Stimulated activated CD4-positive, alpha-beta T cell treated with anti-CD3 and anti-CD28 coated beads, Interleukin-4, amount 100 ng/mL, for 24 hours (primary cell): Measurements from ENCODE around the gene UBE2L6.
"Not testable (repeated sequence)": the region's sequence is repeated elsewhere in the genome, so short reads cannot be mapped to it uniquely, and the experiment has no call there.

ENCODE experiments used
- DNase-seq: peaks from one replicate; pipeline ENCODE4 v3.0.0-alpha.2; 2020

Gene UBE2L6

DNA sequence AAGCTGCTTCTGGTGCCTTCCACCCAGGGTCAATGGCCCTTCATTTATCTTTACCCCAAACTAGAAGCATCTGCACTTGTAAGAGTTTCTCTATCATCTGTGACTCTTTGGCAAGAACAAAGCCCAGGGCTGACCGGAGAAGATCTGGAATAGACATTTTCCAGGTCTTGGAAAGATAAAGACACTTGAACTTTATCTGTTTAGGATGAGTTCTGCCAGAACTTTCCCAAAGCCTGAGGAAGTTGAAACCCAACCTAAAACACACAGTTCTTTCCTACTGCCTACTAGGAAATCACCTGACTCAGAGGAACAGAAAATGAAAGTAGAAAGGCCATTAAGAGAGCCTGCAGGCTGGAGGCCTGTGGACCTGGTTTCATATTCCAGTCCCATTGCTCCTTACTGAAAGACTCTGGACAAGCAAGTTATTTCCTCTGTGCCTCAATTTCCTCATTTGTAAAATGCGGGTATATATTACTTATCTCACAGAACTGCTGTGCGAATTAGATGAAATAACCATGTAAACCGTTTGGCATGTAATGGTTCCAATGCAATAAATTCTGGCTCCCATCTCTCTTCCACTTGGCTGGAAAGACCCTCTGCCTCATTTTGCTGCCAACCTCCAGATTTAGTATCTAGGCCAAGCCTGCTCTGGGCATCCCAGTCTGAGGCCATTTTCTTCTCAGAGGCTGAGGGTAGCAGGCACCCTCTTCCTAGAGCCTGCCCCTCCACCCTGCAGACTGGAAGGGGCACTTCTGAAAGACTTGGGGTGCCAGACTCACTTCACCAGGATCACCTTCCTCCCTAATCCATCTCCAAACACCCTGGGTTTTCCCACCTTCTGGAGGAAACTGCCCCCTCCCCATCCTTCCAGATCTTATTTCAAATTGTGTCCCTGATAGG lies 1.2 kb downstream of the UBE2L6 start:
- peak; percentile 20 for DNase-seq

DNA sequence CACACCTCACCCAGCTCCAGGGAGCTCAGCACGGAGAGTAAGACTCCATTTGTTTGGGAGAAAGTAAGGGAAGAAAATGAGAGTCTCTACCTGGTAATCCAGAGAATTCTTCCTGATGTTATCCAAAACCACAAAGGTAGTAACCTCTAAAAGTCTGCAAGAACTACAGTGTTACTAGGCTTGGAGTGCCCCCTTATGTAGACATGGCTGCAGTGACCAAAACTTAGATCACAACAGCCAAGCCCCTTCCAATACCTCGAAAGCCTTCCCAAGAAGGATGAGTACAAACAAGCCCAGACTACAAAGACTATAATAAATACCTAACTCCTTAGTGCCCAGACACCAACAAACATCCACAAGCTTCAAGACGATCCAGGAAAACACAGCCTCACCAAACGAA lies 4.9 kb downstream of the UBE2L6 start:
- no peak for DNase-seq

DNA sequence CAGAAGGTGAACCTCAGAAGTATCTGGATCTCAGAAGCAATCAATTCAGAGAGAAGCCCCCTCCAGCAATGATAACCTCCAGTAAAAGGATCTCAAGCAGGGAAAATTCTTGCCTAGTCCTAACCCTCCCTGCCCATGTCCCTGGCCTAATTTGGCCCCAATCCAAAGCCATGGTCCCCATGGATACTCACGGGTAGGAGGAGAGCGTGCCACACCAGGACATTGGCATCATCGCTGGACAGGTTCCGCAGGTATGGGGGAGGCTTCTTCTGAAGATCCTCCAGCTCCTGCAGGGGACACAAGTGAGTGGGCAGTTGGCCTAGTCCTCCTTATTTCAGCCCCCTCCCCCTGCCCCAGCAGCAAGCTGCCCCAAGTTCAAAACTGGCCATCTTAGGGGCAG lies 7.3 kb downstream of the UBE2L6 start:
- no peak for DNase-seq

DNA sequence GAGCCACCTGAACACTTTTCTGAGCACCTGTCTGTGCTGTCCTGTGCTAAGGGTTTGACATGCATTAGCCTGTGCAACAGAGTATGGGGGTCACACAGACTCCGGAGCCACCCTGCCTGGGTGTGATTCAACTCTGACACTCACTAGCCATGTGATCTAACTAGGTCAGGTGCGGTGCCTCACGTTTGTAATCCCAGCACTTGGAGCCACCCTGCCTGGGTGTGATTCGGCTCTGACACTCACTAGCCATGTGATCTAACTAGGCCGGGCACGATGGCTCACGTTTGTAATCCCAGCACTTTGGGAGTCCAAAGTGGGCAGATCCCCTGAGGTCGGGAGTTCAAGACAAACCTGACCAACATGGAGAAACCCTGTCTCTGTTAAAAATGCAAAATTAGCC lies 11.4 kb downstream of the UBE2L6 start:
- no peak for DNase-seq

DNA sequence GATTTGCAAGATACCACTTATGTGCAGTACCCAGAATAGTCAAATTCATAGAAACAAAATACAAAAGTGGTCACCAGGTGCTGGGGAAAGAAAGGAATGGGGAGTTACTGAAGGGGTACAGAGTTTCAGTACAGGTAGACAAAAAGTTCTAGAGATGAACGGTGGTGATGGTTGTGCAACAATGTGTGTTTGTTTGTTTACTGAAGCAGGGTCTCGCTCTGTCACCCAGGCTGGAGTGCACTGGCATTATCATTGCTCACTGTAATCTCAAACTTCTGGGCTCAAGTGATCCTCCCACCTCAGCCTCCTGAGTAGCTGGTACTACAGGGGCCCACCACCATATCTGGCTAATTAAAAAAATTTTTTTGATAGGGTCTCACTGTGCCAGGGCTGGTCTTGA lies 12.1 kb downstream of the UBE2L6 start:
- no peak for DNase-seq

DNA sequence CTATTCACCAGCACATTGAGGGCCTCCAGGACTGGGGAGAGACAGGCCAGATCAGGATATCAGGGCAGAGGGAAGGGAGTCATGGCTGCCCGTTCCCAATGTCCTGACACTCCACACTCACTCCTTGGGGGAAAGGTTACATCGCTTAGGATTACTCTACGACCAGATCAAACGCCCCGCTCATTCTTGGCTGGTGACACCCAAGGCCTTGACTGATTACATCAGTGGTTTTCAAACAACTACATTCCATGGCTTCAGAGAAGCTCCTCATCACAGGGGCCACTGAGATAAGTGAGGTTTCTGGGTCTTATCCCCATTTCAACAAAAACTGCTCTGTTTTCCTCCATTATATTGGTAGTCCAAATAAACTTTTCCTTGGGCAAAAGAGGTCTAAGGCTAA lies 15.0 kb downstream of the UBE2L6 start:
- no peak for DNase-seq

DNA sequence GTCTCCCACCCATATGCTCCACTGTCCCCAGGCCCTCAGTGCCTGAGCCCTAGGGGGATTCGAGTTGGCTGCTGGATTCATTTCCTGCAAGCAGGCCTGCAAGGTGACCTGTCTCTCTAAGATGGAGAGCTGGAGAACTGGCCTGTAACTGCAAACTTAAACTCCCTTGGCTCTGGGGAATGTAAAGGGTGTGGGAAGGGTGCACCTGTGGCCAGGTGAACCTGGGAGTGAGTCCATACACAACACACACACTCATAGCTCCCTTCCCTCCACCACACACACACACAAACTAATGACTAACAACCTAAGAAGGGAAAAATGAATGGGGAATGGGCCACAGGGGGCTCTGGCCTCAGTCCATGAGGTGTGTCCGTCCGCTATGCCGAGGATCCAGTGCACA lies 15.5 kb downstream of the UBE2L6 start:
- DNase-seq = no peak

DNA sequence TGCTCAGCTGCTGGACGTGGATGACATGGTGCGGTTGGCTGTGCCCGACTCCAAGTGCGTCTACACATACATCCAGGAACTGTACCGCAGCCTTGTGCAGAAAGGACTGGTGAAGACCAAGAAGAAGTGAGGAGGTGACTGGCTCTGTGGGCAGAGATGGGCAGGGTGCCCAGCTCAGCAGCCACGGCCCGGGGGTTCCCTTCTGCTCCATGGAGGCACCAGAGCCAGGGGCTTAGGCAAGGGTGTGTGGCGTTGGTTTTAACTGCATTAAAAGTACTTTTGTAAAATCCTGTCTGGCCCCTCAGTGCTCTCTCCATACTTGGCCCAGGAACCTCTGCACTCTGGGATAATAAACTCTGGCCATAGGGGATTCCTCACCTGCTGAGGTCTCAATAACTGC lies 17.5 kb downstream of the UBE2L6 start:
- DNase-seq = no peak

DNA sequence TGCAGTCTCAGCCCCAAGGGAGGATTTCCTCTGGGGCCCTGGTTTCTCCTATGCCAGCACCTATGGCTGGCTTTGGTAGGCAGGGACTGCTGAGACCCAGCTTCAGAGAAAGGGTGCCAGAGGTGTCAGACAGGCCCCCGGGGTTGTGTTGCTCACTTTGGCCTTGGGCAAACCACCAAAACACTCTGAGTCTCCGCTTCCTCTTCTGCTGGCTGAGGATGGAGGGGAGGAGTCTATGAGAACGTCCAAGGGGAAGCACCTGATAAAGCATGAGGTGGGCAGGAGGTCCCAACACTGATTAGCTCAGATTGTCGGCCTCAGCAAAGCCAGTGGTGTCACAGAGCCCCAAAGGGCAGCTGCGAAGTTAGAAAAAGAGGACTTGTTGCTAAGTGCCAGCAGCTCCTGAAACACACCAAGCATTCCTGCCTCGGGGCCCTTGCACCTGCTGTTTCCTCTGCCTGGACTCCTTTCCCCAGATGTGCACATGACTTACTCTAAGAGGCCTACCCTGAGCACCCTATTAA lies 19.6 kb downstream of the UBE2L6 start:
- no peak for DNase-seq

DNA sequence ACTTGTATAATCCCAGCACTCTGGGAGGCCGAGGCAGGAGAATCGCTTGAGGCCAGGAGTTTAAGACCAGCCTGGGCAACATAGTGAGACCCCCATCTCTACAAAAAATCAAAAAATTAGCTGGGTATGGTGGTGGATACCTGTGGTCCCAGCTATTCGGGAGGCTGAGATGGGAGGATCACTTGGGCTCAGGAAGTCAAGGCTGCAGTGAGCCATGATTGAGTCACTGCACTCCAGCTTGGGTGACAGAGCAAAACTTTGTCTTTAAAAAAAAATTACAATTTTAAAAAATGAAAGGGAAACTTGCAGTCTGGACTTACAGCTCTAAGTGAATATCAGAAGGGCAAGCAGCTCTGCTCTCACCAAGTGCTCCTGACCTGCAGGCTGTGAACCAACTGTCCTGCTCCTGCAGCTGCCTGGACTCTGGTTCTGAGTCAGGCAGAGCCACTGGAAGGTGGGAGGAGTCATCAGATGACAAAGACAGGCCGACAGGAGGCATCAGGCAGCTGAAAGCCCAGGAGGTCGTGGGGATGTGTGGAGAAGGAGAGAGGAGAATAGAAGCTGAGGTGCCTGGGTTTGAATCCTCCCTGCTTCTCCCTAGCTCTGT lies 20.5 kb downstream of the UBE2L6 start:
- no peak for DNase-seq

DNA sequence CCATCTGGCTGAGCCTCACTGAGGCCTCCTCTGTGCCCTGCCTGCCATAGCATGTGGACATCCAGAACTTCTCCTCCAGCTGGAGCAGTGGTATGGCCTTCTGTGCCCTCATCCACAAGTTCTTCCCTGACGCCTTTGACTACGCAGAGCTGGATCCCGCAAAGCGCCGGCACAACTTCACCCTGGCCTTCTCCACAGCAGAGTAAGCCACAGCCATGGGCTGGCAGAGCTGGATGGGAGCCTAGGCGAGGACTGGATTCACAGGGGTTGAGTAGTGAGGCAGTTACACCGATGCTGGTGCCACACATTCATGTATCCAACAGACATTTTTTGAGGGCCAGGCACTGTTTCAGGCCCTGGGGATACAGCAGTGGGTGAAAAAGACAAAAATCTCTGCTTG lies 21.0 kb downstream of the UBE2L6 start:
- no peak for DNase-seq

DNA sequence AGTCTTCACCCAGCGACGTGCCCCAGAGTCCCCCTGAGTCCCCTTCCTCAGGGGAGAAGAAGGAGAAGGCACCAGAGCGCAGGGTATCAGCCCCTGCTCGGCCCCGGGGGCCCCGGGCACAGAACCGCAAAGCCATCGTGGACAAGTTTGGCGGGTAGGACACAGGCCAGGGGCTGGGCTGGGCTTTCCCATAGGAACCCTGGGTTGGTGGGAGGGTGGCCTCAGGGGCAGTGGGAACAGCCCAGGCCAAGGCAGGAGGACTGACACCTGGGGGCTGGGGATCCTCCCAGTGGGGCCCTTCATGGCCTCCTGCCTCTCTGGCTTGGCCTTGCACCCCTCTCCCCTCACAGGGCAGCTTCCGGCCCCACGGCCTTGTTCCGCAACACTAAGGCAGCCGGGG lies 21.6 kb downstream of the UBE2L6 start:
- DNase-seq = no peak

DNA sequence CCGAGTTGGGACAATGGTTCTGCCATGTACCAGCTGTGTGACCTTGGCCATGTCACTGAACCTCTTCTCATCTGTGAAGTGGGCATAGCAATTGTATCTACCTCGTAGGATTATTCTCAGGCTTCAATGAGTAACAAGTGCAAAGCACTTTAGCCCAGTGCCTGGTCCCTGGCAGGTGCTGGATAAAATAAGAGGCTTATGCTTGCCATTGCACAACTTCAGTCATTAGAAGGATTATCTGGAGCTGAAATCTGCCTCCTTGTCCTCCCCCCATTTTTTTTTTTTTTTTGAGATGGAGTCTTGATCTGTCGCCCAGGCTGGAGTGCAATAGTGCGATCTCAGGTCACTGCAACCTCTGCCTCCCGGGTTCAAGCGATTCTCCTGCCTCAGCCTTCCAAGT lies 22.9 kb downstream of the UBE2L6 start:
- no peak for DNase-seq

DNA sequence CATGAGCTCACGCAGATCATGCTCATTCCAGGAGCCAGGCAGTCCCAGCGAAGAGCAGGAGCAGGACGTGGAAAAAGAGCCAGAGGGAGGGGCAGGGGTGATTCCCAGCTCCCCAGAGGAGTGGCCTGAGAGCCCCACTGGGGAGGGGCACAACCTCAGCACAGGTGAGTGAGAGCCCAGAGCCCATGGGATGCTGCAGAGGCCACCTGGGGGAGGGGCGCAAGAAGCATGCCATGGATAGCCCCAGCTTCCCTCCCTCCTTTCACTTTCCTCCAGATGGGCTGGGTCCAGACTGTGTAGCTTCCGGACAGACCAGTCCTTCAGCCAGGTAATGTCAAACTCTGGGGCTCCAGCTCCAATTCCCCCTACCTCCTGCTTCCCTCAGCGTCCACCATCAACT lies 23.9 kb downstream of the UBE2L6 start:
- no peak for DNase-seq

DNA sequence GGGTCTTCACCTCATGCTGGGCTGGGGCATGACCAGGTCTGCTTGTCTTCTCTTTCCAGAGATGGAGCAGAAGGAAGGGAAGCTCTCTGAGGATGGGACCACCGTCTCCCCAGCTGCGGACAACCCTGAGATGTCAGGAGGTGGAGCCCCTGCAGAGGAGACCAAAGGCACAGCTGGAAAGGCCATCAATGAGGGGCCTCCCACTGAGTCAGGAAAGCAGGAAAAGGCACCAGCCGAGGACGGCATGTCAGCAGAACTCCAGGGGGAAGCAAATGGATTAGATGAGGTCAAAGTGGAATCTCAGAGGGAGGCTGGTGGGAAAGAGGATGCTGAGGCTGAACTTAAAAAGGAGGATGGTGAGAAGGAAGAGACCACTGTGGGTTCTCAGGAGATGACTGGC lies 24.9 kb downstream of the UBE2L6 start:
- no peak for DNase-seq

DNA sequence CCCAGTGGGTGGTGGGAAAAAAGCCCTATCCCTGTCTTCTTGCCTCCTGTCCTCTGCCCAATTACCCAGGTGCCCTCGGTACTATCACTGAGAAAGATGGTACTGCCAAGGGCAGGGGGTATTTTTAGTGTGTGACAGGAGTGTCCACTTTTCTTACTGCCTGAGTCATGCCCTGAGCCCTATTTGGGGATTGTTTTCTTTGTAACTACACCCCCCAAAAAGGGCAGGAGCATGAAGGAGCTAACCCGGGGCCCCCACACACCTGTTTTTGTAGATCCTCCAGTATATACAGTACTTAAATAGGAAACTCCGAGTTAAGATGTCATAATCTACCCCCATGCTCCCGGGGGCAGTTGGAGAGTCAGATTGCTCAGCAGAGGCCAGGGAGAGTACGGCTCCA lies 26.3 kb downstream of the UBE2L6 start:
- no peak for DNase-seq

DNA sequence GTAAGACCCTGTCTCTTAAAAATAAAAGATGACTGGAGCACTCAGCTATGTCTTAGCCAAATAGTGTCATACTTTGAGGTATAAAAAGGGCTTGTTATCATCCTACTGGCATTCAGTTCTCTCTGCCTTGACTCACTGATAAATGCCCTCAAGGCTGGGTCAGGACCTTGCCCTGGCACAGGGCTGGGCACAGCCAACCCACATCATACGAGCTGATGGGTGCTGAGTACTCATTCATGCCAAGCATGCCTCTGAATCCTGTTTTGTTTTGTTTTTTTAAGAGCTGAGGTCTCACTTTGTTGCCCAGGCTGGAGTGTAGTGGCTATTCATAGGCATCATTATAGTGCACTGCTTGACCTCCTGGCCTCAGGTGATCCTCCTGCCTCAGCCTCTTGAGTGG lies 28.1 kb downstream of the UBE2L6 start:
- no peak for DNase-seq

DNA sequence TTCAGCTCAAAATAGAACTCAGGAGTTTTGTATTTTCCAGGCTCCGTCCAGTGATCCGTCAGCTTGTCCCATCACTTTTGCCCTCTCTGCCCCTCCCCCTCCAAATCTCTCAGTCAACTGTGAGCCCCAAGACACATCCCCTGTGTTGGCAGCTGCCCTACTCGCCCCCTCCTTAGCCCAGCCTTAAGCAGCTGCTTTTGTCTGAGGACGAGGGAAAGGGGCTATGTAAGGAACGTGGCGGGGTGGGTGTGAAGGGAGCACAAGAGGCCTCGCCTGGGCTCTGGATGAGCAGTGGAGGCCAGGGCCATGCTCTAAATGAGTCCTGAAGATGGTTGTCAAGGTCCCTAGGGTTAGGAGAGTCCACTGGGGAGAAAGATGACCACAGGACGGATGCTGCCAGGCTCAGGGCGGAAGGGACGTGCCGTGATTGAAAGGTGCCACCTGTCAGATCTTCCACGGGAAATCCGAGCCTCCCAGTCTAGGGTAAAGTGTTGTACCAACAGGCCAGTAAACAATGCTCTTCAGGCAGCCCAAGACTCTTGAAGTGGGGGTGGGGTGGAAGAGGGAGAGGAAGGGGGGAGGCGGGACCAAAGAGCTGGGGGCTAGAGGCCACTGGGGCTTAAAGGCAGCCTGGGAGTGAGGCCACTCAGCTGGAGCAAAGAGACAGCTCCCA lies 30.4 kb downstream of the UBE2L6 start, which contains the start of gene SMTNL1:
SMTNL1 (plus strand) TSS at position 649 of the 673 bp plus-strand sequence. CDS start 5,048 bp downstream, outside the sequence.
- DNase-seq = no peak

DNA sequence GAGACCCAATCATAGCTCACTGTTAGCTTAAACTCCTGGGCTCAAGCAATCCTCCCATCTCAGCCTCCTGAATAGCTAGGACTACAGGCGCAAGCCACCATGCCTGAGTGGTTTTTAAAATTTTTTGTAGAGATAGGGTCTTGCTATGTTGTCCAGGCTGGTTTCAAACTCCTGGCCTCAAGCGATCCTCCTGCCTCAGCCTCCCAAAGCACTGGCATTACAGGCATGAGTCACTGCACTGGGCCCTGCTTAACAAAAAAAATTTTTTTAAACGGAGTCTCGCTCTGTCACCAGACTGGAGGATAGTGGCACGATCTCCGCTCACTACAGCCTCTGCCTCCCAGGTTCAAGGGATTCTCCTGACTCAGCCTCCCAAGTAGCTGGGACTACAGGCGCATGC lies 33.0 kb downstream of the UBE2L6 start:
- not testable (repeated sequence) for DNase-seq

DNA sequence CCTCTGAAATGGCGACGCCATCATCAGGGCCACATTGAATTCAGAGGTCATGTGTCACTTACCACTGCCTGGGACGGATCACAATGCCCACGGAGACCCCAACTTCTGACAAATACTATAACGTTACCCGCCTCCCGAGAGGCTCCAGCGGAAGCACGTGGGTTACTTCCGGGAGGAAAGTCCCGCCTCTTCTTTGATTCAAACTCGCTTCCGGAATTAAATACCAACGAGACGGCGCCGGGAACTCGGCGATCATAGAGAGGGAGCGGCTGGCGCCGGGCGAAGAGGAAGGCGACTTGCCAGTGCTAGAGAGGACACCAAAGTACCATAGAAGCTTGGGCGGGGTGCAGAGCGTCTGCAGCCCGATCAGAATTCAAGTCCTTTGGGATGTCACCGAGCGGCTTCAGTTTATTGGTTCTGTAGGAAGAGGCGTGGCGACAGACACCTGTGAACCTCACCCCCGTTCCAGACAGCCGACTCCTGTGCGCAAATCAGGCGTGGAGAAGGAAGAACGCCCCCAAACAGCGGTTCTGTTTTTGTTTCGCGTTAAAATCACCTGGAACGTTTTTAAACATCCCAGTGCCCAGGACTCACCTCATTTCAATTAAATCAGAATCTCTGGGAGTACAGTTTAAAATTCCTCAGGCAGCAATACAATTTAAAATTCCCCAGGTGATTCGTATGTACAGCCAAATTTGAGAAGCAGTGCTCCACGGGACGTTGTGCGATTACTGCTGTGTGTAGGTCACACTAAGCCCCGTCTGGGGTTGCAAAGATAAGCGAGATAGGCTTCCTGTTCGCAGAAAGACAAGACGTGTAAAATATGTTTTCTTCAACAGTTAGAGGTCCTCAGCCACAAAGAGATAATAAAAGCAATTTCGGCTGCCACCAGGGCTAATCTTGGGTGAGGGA lies 36.6 kb downstream of the UBE2L6 start, which contains the start of gene TIMM10:
TIMM10 (minus strand) TSS at position 159 of the 912 bp plus-strand sequence. CDS start 565 bp downstream, outside the sequence.
- peak; percentile 95 for DNase-seq

DNA sequence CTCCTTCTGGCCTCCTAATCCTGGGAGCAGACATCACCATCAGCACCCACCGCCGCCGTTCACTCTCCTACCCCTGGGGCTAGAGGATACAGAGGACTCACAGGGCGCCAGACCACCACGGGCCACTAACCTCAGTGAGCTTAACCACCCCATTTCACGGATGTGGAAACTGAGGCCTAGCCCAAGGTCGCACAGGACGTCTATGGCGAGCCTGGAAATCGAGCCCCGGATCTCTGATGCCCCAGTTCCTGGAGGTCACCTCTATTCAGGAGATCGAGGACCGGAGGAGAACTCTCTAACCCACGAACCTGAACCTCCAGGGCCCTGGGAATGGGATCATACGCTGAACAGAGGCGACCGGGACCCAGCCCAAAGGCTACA lies 37.3 kb downstream of the UBE2L6 start:
- no peak for DNase-seq

DNA sequence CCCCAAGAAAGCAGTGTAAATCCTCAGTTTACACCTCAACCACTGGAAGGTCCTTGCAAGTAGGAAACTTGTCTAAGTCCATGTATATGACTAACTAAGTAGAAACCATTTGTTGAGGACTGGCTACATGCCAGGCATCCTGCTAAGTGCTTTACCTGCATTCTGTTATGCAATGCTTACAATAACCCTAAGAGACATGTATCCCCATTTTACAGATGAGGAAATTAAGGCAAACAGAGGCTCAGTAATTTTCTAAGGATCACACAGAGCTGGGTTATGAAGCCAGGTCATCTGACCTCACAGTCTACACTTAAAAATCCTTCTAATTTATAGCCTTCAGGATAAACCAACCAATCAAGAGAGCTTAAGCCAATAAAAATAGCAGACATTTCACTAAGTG lies 38.5 kb downstream of the UBE2L6 start:
- DNase-seq = no peak
